ENCODE results near the gene MYO1D.

- no peak for TF ChIP-seq CTCF (IDR thresholded peaks at IDR 0.05)
- no peak for TF ChIP-seq POLR2AphosphoS5 (IDR thresholded peaks at IDR 0.05)
- no peak for TF ChIP-seq EP300 (IDR thresholded peaks at IDR 0.05)
Observed at GRCh38 chr17:32741381-32741780, 135.5 kb downstream of the MYO1D start.

Measured in suprapubic skin (tissue), 4 donors.